WTC11 (cell line): ENCODE measurements around the gene PTX4. TPM values are rescaled to one million over a fixed set of nuclear protein-coding genes. Genes with fewer than 3 reads are reported as not detected.

ENCODE experiments used
- ATAC-seq: fragments of 200-7000 bp; cut with Tn5 transposase; 2 replicates; pipeline ENCODE4 v1.10.0; 2021; ENCODE audit warnings: mild to moderate bottlenecking, moderate library complexity
- CTCF ChIA-PET: fragments of 300-600 bp; sonication (Branson Sonifier 250); formaldehyde crosslinking; loops from one replicate; lab custom pipeline; 2021; ENCODE audit warnings: antibody characterized with exemption; lab: Charles Lee
- POLR2A ChIA-PET: fragments of 350-600 bp; sonication (Branson Sonifier 250); formaldehyde crosslinking; loops from one replicate; lab custom pipeline; 2021; ENCODE audit warnings: antibody characterized with exemption; lab: Charles Lee
- DNase-seq: peaks from one replicate; pipeline ENCODE4 v3.0.0; 2021; ENCODE audit warnings: low spot score
- H3K27ac Mint-ChIP-seq: 2 replicates; pipeline ENCODE4 v1.8.0; 2021; ENCODE audit warnings: mixed read lengths
- H3K27me3 Mint-ChIP-seq: 2 replicates; pipeline ENCODE4 v1.8.0; 2021; ENCODE audit warnings: low read depth, mild to moderate bottlenecking, moderate library complexity, mixed read lengths
- H3K36me3 Mint-ChIP-seq: 2 replicates; pipeline ENCODE4 v1.8.0; 2021; ENCODE audit warnings: mixed read lengths
- H3K4me1 Mint-ChIP-seq: 2 replicates; pipeline ENCODE4 v1.8.0; 2022; ENCODE audit warnings: mixed read lengths
- H3K4me3 Mint-ChIP-seq: 2 replicates; pipeline ENCODE4 v1.8.0; 2021; ENCODE audit warnings: mild to moderate bottlenecking, moderate library complexity, mixed read lengths
- H3K9me3 Mint-ChIP-seq: 2 replicates; pipeline ENCODE4 v1.8.0; 2021; ENCODE audit warnings: mixed read lengths
- AR ChIP-seq: fragments of 250-450 bp; sonication (Bioruptor Pico); IDR thresholded peaks from 2 replicates; pipeline ENCODE4 v1.9.0; 2021; ENCODE audit warnings: mild to moderate bottlenecking
- ARID4B ChIP-seq: sonication (generic); formaldehyde crosslinking; IDR thresholded peaks from 2 replicates; pipeline ENCODE4 v1.8.0; 2023; ENCODE audit warnings: missing genetic modification reagents, mild to moderate bottlenecking, borderline replicate concordance
- ELF4 ChIP-seq: sonication (generic); formaldehyde crosslinking; IDR thresholded peaks from 2 replicates; pipeline ENCODE4 v1.8.1; 2022; ENCODE audit warnings: low read depth, mild to moderate bottlenecking, moderate library complexity, missing genetic modification reagents
- GABPB1 ChIP-seq: sonication (generic); formaldehyde crosslinking; IDR thresholded peaks from 2 replicates; pipeline ENCODE4 v1.8.1; 2023; ENCODE audit warnings: mild to moderate bottlenecking, missing genetic modification reagents
- GTF2I ChIP-seq: fragments of 250-450 bp; sonication (Bioruptor Pico); conservative IDR thresholded peaks from 2 replicates; pipeline ENCODE4 v1.4.0; 2021; ENCODE audit warnings: mild to moderate bottlenecking
- IRF1 ChIP-seq: sonication (generic); formaldehyde crosslinking; IDR thresholded peaks from 2 replicates; pipeline ENCODE4 v1.8.0; 2023; ENCODE audit warnings: missing genetic modification reagents
- MYBL2 ChIP-seq: sonication (generic); formaldehyde crosslinking; IDR thresholded peaks from 2 replicates; pipeline ENCODE4 v1.8.1; 2023; ENCODE audit warnings: mild to moderate bottlenecking, moderate library complexity, missing genetic modification reagents
- NR2C2 ChIP-seq: sonication (generic); formaldehyde crosslinking; IDR thresholded peaks from 2 replicates; pipeline ENCODE4 v1.8.0; 2022; ENCODE audit warnings: mild to moderate bottlenecking, missing genetic modification reagents
- PRRX2 ChIP-seq: fragments of 250-450 bp; sonication (Bioruptor Pico); IDR thresholded peaks from 2 replicates; pipeline ENCODE4 v1.8.0; 2021; ENCODE audit warnings: mild to moderate bottlenecking
- RELA ChIP-seq: sonication (generic); formaldehyde crosslinking; IDR thresholded peaks from 2 replicates; pipeline ENCODE4 v1.8.1; 2022; ENCODE audit warnings: missing genetic modification reagents, mild to moderate bottlenecking, borderline replicate concordance
- TP53 ChIP-seq: sonication (generic); formaldehyde crosslinking; IDR thresholded peaks from 2 replicates; pipeline ENCODE4 v1.8.1; 2023; ENCODE audit warnings: mild to moderate bottlenecking, missing genetic modification reagents
- USF2 ChIP-seq: sonication (generic); formaldehyde crosslinking; IDR thresholded peaks from 2 replicates; pipeline ENCODE4 v1.8.1; 2023; ENCODE audit warnings: mild to moderate bottlenecking, missing genetic modification reagents, moderate library complexity
- ZNF121 ChIP-seq: sonication (generic); formaldehyde crosslinking; IDR thresholded peaks from 2 replicates; pipeline ENCODE4 v1.8.0; 2023; ENCODE audit warnings: missing genetic modification reagents
- ZNF416 ChIP-seq: fragments of 250-450 bp; sonication (Bioruptor Pico); IDR thresholded peaks from 2 replicates; pipeline ENCODE4 v1.9.0; 2021; ENCODE audit warnings: mild to moderate bottlenecking, inconsistent platforms
- total RNA-seq: library from RNA; stranded (reverse); gene quantifications from 3 replicates; pipeline ENCODE4 v1.2.3, GENCODE V29; 2021
- TF ChIP-seq, protein P1 (sequence below): sonication (generic); formaldehyde crosslinking; IDR thresholded peaks from 2 replicates; pipeline ENCODE4 v1.8.0; 2023; ENCODE audit warnings: mild to moderate bottlenecking, missing genetic modification reagents

The PTX4 gene
- total RNA-seq, 1 experiment from 2014 or later, result 0.26 TPM

GRCh38 chr16:1474796-1475551 is 13.8 kb downstream of the PTX4 start, which contains the start of gene CLCN7 (continued):
- TF ChIP-seq ZNF121 (0 out of 2 replicates have a peak, but pooled peaks have one; percentile 21), IRF1 (peak; percentile 94), GTF2I (no peak), ZNF416 (CRISPR knock-in tag) (no peak), RELA (CRISPR knock-in tag) (peak; percentile 90; the same call in 1 of the 2 replicates), GABPB1 (CRISPR knock-in tag) (peak; percentile 81), NR2C2 (CRISPR knock-in tag) (peak; percentile 87), ELF4 (peak; percentile 87; the same call in 1 of the 2 replicates), AR (CRISPR knock-in tag) (no peak), USF2 (CRISPR knock-in tag) (peak; percentile 100), ARID4B (CRISPR knock-in tag) (peak; percentile 98), TP53 (CRISPR knock-in tag) (peak; percentile 96), PRRX2 (CRISPR knock-in tag) (no peak)

GRCh38 chr16:1474082-1474795 is 14.5 kb downstream of the PTX4 start:
- peaks cover 14% of the 10 kb centered on the region for H3K9me3 Mint-ChIP-seq
- peaks cover 5% of the 10 kb centered on the region for H3K27me3 Mint-ChIP-seq
- DNase-seq (no peak), ATAC-seq (peak; percentile 20)
- H3K27ac Mint-ChIP-seq, result peak overlapping the region; percentile 87
- CTCF ChIA-PET, result no interaction called here
- H3K4me1 Mint-ChIP-seq, result peaks cover 9% of the 10 kb centered on the region
- no peaks in the 10 kb centered on the region for H3K36me3 Mint-ChIP-seq
- POLR2A ChIA-PET, result no interaction called here
- peak overlapping the region; percentile 79 for H3K4me3 Mint-ChIP-seq
- TF ChIP-seq, protein P1, sequence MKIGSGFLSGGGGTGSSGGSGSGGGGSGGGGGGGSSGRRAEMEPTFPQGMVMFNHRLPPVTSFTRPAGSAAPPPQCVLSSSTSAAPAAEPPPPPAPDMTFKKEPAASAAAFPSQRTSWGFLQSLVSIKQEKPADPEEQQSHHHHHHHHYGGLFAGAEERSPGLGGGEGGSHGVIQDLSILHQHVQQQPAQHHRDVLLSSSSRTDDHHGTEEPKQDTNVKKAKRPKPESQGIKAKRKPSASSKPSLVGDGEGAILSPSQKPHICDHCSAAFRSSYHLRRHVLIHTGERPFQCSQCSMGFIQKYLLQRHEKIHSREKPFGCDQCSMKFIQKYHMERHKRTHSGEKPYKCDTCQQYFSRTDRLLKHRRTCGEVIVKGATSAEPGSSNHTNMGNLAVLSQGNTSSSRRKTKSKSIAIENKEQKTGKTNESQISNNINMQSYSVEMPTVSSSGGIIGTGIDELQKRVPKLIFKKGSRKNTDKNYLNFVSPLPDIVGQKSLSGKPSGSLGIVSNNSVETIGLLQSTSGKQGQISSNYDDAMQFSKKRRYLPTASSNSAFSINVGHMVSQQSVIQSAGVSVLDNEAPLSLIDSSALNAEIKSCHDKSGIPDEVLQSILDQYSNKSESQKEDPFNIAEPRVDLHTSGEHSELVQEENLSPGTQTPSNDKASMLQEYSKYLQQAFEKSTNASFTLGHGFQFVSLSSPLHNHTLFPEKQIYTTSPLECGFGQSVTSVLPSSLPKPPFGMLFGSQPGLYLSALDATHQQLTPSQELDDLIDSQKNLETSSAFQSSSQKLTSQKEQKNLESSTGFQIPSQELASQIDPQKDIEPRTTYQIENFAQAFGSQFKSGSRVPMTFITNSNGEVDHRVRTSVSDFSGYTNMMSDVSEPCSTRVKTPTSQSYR (CRISPR knock-in tag), result no peak
- TF ChIP-seq MYBL2 (CRISPR knock-in tag) (no peak), AR (CRISPR knock-in tag) (no peak)
